Measurements from ENCODE around the gene HIP1R.

DNA sequence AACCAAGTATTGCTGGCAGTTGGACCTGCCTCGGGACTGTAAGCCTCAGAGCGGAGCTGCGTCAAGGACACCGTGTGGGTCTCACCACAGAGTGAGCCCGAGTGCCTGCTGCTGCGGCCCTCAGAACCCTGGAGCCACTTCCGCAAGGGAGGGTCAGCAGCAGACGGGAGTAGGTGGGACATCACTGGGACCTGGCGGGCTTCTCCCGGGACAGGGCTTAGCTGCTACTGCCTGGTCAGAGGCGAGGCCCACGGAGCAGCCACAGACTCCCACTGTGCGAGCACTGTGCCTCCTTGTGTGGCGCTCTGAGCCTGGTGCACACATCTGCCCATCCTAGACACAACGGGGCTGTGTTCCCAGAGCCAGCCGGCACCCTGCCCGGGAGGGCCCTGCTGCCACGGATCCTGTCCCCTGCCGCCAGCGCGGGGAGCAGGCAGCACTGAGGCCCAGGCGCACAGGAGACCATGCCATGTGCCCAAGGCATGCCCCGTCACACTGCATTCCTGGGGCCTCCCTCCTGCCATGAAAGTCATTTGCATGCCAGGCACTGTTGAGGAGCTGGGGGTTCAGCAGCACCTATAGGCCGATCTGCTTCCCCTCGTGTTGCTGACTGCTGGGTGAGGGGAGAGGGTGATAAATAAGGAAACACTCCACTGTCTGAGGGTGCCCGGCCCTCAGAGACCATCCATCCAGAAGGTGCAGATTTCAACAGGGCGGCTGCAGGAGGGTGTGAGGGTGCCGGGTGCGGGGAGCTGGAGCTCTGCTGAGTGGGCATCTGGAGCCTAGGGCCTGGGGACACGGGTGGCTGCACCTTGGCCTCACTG is 10.0 kb downstream of the HIP1R start:
- TF ChIP-seq, protein P1, sequence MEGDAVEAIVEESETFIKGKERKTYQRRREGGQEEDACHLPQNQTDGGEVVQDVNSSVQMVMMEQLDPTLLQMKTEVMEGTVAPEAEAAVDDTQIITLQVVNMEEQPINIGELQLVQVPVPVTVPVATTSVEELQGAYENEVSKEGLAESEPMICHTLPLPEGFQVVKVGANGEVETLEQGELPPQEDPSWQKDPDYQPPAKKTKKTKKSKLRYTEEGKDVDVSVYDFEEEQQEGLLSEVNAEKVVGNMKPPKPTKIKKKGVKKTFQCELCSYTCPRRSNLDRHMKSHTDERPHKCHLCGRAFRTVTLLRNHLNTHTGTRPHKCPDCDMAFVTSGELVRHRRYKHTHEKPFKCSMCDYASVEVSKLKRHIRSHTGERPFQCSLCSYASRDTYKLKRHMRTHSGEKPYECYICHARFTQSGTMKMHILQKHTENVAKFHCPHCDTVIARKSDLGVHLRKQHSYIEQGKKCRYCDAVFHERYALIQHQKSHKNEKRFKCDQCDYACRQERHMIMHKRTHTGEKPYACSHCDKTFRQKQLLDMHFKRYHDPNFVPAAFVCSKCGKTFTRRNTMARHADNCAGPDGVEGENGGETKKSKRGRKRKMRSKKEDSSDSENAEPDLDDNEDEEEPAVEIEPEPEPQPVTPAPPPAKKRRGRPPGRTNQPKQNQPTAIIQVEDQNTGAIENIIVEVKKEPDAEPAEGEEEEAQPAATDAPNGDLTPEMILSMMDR (IDR thresholded peaks at IDR 0.05) = no peak
- TF ChIP-seq POLR2A (IDR thresholded peaks at IDR 0.05) = no peak

Measured in suprapubic skin (tissue), 3 donors.